WTC11 (cell line): Measurements from ENCODE around the gene SURF2.

Source experiments
- CTCF ChIP-seq: fragments of 200-600 bp; IDR thresholded peaks from 2 replicates; pipeline ENCODE4 v1.8.0; 2022; ENCODE audit warnings: antibody characterized with exemption
- FOXJ3 ChIP-seq: sonication (generic); formaldehyde crosslinking; IDR thresholded peaks from 2 replicates; pipeline ENCODE4 v1.9.0; 2021; ENCODE audit warnings: missing genetic modification reagents, mild to moderate bottlenecking, borderline replicate concordance
- NR3C1 ChIP-seq: sonication (generic); formaldehyde crosslinking; conservative IDR thresholded peaks from 2 replicates; pipeline ENCODE4 v1.8.1; 2023; ENCODE audit warnings: low read depth, mild to moderate bottlenecking, missing genetic modification reagents
- TF ChIP-seq, protein P1 (sequence below): sonication (generic); formaldehyde crosslinking; IDR thresholded peaks from 2 replicates; pipeline ENCODE4 v1.8.1; 2023; ENCODE audit warnings: mild to moderate bottlenecking, missing genetic modification reagents, moderate library complexity
- TF ChIP-seq, protein P2 (sequence below): sonication (generic); formaldehyde crosslinking; conservative IDR thresholded peaks from 2 replicates; pipeline ENCODE4 v1.8.1; 2023; ENCODE audit warnings: mild to moderate bottlenecking, low read depth, missing genetic modification reagents, moderate library complexity

- no peak for TF ChIP-seq FOXJ3 (CRISPR knock-in tag)
- TF ChIP-seq CTCF: no peak
- TF ChIP-seq, protein P1, sequence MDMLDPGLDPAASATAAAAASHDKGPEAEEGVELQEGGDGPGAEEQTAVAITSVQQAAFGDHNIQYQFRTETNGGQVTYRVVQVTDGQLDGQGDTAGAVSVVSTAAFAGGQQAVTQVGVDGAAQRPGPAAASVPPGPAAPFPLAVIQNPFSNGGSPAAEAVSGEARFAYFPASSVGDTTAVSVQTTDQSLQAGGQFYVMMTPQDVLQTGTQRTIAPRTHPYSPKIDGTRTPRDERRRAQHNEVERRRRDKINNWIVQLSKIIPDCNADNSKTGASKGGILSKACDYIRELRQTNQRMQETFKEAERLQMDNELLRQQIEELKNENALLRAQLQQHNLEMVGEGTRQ (CRISPR knock-in tag): no peak
- TF ChIP-seq, protein P2, sequence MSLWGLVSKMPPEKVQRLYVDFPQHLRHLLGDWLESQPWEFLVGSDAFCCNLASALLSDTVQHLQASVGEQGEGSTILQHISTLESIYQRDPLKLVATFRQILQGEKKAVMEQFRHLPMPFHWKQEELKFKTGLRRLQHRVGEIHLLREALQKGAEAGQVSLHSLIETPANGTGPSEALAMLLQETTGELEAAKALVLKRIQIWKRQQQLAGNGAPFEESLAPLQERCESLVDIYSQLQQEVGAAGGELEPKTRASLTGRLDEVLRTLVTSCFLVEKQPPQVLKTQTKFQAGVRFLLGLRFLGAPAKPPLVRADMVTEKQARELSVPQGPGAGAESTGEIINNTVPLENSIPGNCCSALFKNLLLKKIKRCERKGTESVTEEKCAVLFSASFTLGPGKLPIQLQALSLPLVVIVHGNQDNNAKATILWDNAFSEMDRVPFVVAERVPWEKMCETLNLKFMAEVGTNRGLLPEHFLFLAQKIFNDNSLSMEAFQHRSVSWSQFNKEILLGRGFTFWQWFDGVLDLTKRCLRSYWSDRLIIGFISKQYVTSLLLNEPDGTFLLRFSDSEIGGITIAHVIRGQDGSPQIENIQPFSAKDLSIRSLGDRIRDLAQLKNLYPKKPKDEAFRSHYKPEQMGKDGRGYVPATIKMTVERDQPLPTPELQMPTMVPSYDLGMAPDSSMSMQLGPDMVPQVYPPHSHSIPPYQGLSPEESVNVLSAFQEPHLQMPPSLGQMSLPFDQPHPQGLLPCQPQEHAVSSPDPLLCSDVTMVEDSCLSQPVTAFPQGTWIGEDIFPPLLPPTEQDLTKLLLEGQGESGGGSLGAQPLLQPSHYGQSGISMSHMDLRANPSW: no peak
- TF ChIP-seq NR3C1 (CRISPR knock-in tag): no peak
These were observed 30.0 kb downstream of the SURF2 start for GRCh38 chr9:133386338-133386737.
